PC-9 (cell line): Measurements from ENCODE around the gene PAPOLA. TPM values are rescaled to one million over a fixed set of nuclear protein-coding genes. Genes with fewer than 3 reads are reported as not detected.

Source experiments
- BruUV-seq: library from RNA; stranded (reverse); fragments of 400-500 nt; replicated peaks from 2 replicates; lab custom pipeline; 2021; lab: Mats Ljungman, UMichigan
- CTCF ChIA-PET: fragments of 300-600 bp; sonication (Branson Sonifier 250); formaldehyde crosslinking; loops from one replicate; lab custom pipeline; 2022; ENCODE audit warnings: antibody characterized with exemption; lab: Charles Lee
- POLR2A ChIA-PET: fragments of 300-600 bp; sonication (Branson Sonifier 250); formaldehyde crosslinking; loops from one replicate; lab custom pipeline; 2022; ENCODE audit warnings: antibody characterized with exemption; ENCODE audit not compliant: unreplicated experiment; lab: Charles Lee
- DNase-seq, 2 experiments: peaks; one replicate each; pipeline versions ENCODE4 v3.0.0 to v3.0.0-alpha.2; 2015 to 2022; ENCODE audit warnings: mixed read lengths in 1 of 2
- H2AFZ ChIP-seq: fragments of 200-600 bp; sonication (generic); 2 replicates; pipeline ENCODE4 v1.8.1; 2017; ENCODE audit warnings: antibody characterized with exemption
- H3F3A ChIP-seq: fragments of 200-600 bp; sonication (generic); 2 replicates; pipeline ENCODE4 v1.8.1; 2017; ENCODE audit warnings: antibody characterized with exemption, mild to moderate bottlenecking, low read depth; ENCODE audit not compliant: insufficient read depth
- H3K27ac ChIP-seq: fragments of 200-600 bp; sonication (generic); 2 replicates; pipeline ENCODE4 v1.6.1; 2016; ENCODE audit warnings: mixed run types
- H3K27me3 ChIP-seq: fragments of 200-600 bp; sonication (generic); 2 replicates; pipeline ENCODE4 v1.6.1; 2016; ENCODE audit warnings: low read depth, mixed run types; ENCODE audit not compliant: insufficient read depth
- H3K36me3 ChIP-seq: fragments of 200-600 bp; sonication (generic); 2 replicates; pipeline ENCODE4 v1.6.1; 2016; ENCODE audit warnings: low read depth, mixed run types
- H3K4me1 ChIP-seq: fragments of 200-600 bp; sonication (generic); replicated peaks from 2 replicates; pipeline ENCODE4 v1.6.1; 2016; ENCODE audit warnings: mixed run types; ENCODE audit not compliant: insufficient read depth
- H3K4me2 ChIP-seq: fragments of 200-600 bp; sonication (generic); 2 replicates; pipeline ENCODE4 v1.6.1; 2017; ENCODE audit warnings: mixed run types
- H3K4me3 ChIP-seq: fragments of 200-600 bp; sonication (generic); 2 replicates; pipeline ENCODE4 v1.6.1; 2016; ENCODE audit warnings: mixed run types
- H3K79me2 ChIP-seq: fragments of 200-600 bp; sonication (generic); 2 replicates; pipeline ENCODE4 v1.6.1; 2017; ENCODE audit warnings: low read depth, mixed run types
- H3K9me2 ChIP-seq: fragments of 200-600 bp; sonication (generic); 2 replicates; pipeline ENCODE4 v1.8.1; 2017; ENCODE audit warnings: mild to moderate bottlenecking; ENCODE audit not compliant: insufficient read depth
- H3K9me3 ChIP-seq: fragments of 200-600 bp; sonication (generic); 2 replicates; pipeline ENCODE4 v1.8.1; 2016; ENCODE audit warnings: low read depth; ENCODE audit not compliant: insufficient read depth
- H4K20me1 ChIP-seq: fragments of 200-600 bp; sonication (generic); 2 replicates; pipeline ENCODE4 v1.8.1; 2017; ENCODE audit not compliant: insufficient read depth
- EZH2 ChIP-seq: fragments of 200-600 bp; sonication (generic); IDR thresholded peaks from 2 replicates; pipeline ENCODE4 v1.8.0; 2017; ENCODE audit warnings: antibody characterized with exemption, low read depth
- intact Hi-C: fragments of 100-400 bp; cut with micrococcal nuclease; formaldehyde crosslinking; loops from one replicate; pipeline ENCODE4 v1.10.0; 2022; ENCODE audit not compliant: unreplicated experiment
- total RNA-seq: library from RNA; stranded (reverse); gene quantifications from 2 replicates; pipeline ENCODE4 v1.2.3, GENCODE V29; 2021
- TF ChIP-seq, protein P1 (sequence below): fragments of 200-600 bp; sonication (generic); conservative IDR thresholded peaks from 2 replicates; pipeline ENCODE4 v1.6.1; 2017; ENCODE audit warnings: mixed run types, antibody characterized with exemption, mild to moderate bottlenecking, moderate library complexity

PAPOLA gene
- total RNA-seq, 1 experiment from 2014 or later, result 68.4 TPM

DNA sequence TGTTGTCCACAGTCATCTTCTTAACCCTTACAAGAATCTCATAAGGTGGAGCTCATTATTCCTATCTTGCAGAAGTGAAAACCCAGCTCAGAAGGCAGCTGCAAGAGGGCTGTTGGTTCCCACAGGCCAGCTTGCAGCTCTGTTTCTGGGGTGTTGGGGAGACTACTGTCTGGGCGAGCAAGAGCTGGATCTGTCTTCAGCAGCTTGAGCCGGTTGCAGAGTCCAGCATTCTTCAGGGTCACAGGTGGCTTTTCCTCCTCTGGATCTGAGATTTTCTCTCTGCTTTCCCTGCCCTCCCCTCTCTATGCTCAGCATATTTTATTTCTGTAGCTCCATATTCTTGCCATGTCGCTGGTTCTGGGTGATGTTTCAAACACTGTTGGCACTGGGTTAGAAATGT, 87.4 kb downstream of the PAPOLA start:
- TF ChIP-seq, protein P1, sequence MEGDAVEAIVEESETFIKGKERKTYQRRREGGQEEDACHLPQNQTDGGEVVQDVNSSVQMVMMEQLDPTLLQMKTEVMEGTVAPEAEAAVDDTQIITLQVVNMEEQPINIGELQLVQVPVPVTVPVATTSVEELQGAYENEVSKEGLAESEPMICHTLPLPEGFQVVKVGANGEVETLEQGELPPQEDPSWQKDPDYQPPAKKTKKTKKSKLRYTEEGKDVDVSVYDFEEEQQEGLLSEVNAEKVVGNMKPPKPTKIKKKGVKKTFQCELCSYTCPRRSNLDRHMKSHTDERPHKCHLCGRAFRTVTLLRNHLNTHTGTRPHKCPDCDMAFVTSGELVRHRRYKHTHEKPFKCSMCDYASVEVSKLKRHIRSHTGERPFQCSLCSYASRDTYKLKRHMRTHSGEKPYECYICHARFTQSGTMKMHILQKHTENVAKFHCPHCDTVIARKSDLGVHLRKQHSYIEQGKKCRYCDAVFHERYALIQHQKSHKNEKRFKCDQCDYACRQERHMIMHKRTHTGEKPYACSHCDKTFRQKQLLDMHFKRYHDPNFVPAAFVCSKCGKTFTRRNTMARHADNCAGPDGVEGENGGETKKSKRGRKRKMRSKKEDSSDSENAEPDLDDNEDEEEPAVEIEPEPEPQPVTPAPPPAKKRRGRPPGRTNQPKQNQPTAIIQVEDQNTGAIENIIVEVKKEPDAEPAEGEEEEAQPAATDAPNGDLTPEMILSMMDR, result no peak
- no peak for TF ChIP-seq EZH2
- Histone ChIP-seq H3K4me3 (no peak overlapping the region), H3K79me2 (no peaks in the 10 kb centered on the region), H3F3A (no peaks in the 10 kb centered on the region), H4K20me1 (no peaks in the 10 kb centered on the region), H3K4me1 (no peaks in the 10 kb centered on the region), H2AFZ (no peak overlapping the region), H3K27ac (no peak overlapping the region), H3K9me3 (no peaks in the 10 kb centered on the region), H3K4me2 (no peak overlapping the region), H3K36me3 (no peaks in the 10 kb centered on the region), H3K27me3 (peaks cover 13% of the 10 kb centered on the region; the same call in 1 of the 2 replicates), H3K9me2 (no peaks in the 10 kb centered on the region)
- DNase-seq, result no peak
- ChIA-PET CTCF (no interaction called here), POLR2A (no interaction called here)
- BruUV-seq, result no TSS peak
- intact Hi-C loops, result loop anchor here (10.0 kb wide), 1 partner anchor 145 kb away; no protein-coding TSS in a partner anchor

DNA sequence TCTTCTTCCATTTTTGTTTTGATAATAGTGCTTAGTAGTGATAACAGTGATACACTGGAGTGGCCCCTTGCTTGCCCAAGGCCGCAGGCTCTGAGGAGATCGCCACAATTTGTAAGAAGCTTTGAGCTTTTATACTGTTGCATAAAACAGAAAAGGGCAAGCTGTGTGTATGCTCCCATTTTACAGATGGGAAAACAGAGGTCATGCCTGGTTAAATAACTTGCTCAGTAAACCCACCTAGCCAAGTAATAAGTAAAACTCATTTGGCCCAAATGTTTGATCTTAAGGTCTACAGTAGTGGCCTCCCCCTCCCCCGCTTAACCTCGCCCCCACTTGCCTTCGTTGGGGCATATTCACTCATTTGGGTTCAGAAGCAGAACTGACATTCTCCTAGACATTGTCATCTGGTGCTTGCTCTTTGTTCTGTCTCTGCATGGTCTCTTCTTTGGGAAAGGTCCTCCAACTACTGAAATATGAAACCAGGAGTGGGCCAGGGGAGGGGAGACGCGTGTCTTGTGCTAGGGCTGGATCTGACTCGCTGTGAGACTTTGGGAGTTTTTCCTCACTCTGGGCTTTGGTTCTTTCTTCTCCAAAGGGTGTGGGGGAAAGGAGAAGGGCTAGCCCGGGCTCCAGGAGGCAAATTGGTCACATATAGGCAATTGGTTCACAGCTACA, 88.1 kb downstream of the PAPOLA start:
- Histone ChIP-seq H3K79me2 (no peaks in the 10 kb centered on the region), H3K9me2 (no peaks in the 10 kb centered on the region), H3K27me3 (peaks cover 16% of the 10 kb centered on the region), H3K4me1 (no peaks in the 10 kb centered on the region), H2AFZ (no peak overlapping the region), H3K4me3 (no peak overlapping the region), H3K9me3 (no peaks in the 10 kb centered on the region), H4K20me1 (no peaks in the 10 kb centered on the region), H3K27ac (no peak overlapping the region), H3K4me2 (no peak overlapping the region), H3K36me3 (no peaks in the 10 kb centered on the region), H3F3A (no peaks in the 10 kb centered on the region)
- BruUV-seq, result no TSS peak
- no peak for DNase-seq
- intact Hi-C loops, result no loop called here
- CTCF ChIA-PET, result no interaction called here
- TF ChIP-seq EZH2, result no peak
- TF ChIP-seq, protein P1, result no peak
- POLR2A ChIA-PET, result no interaction called here

DNA sequence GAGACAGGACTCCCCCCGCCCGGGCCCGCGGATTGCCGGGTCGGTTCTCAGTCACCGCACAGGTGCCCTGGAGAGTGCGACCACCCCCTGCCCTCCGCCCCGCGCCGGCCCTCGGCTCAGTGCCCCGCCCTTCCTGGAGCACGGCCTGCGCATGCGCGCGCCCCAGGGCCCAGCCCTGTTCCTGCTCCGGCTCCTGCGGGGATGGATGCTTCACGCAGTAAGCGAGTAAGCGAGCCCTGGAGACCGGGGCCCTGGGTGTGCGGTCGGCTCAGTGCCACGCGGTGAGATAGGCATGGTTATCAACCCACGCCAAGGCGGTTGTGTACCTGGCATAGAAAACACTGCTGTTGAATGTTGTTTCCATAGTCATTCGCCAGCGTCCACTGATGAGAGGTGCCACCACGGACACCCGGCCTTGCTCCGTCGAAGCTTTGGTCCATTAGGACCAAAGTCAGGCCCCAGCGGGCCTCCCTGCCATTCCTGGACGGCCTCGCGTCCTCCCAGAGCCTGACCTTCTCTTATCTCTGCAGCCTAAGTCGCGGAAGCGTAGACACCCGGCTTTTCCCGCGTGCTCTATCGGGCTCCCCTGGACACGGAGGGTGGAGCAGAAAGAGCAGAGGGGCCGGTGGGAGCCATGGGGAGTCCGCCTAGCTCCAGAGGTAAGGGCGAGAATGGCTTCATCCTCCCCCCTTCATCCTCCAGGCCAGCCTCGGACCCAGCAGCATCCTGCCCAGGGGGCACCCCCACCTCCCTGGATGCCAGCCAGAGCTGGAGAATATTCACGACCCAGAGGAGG, 90.6 kb downstream of the PAPOLA start:
- Histone ChIP-seq H3K36me3 (no peaks in the 10 kb centered on the region), H4K20me1 (no peaks in the 10 kb centered on the region), H3K27me3 (peaks cover 16% of the 10 kb centered on the region), H3K4me3 (no peak overlapping the region), H3K4me2 (no peak overlapping the region), H3K4me1 (no peaks in the 10 kb centered on the region), H3F3A (no peaks in the 10 kb centered on the region), H2AFZ (no peak overlapping the region), H3K79me2 (no peaks in the 10 kb centered on the region), H3K27ac (no peak overlapping the region), H3K9me2 (no peaks in the 10 kb centered on the region), H3K9me3 (no peaks in the 10 kb centered on the region)
- BruUV-seq, result no TSS peak
- no peak for DNase-seq
- intact Hi-C loops, result no loop called here
- ChIA-PET CTCF (no interaction called here), POLR2A (no interaction called here)
- TF ChIP-seq, protein P1, result no peak
- no peak for TF ChIP-seq EZH2
